ENCODE measurements around the gene FNBP1L. TPM values are rescaled to one million over a fixed set of nuclear protein-coding genes. Genes with fewer than 3 reads are reported as not detected.

FNBP1L gene
- total and polyA plus RNA-seq, 2 of the 8 experiments (the other 6 are each of a cell fraction or from before 2014, with no cell fraction given), result 48.9 to 95.9 TPM

DNA sequence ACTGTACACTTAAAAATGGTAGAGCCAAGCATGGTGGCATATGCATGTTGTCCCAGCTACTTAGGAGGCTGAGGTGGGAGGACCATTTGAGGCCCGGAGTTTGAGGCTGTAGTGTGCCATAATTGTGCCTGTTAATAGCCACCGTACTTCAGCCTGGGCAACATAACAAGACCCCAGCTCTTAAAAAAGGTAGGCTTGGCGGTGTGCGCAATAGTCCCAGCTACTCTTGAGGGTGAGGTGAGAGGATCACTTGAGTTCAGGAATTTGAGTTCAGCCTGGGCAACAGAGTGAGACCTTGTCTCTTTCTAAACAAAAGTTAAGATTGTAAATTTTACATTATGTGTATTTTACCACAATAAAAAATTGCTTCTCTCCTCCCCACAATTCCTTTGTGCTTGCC lies 19.7 kb downstream of the FNBP1L start:
- Histone ChIP-seq H2BK20ac (ENCODE audit: low read length) (no peak overlapping the region), H4K20me1 (replicated peaks in 1 of 2; ENCODE audit: control insufficient read depth in 1 of 2, insufficient read depth in 2 of 2, low read length in 2 of 2) (peaks cover 3 to 19% of the 10 kb centered on the region in 2 experiments), H3K23ac (ENCODE audit: insufficient read length) (no peak overlapping the region), H4K5ac (ENCODE audit: insufficient read length, low read depth, low read length) (no peak overlapping the region), H3K18ac (ENCODE audit: extremely low read depth, low read length) (no peak overlapping the region), H3K9ac (replicated peaks in 1 of 4; ENCODE audit: extremely low read depth in 1 of 4, low read depth in 3 of 4, low read length in 3 of 4) (no peak overlapping the region), H3K56ac (replicated peaks; ENCODE audit: insufficient read length, low read depth, low read length) (no peak overlapping the region), H3K4me3 (ENCODE audit: extremely low read depth in 1 of 4, insufficient read depth in 2 of 4, low read depth in 3 of 4, low read length in 4 of 4) (no peak overlapping the region), H2BK15ac (ENCODE audit: low read length) (no peak overlapping the region), H4K8ac (ENCODE audit: extremely low read depth, insufficient read depth, low read length) (no peak overlapping the region), H3K36me3 (ENCODE audit: control insufficient read depth in 2 of 4, insufficient read depth in 4 of 4, low read length in 3 of 4) (peaks cover 0 to 3% (median 0%) of the 10 kb centered on the region in 4 experiments; a peak in 1 of 8 replicates), H3K27me3 (replicated peaks in 1 of 4; ENCODE audit: control insufficient read depth in 3 of 4, extremely low read depth in 1 of 4, insufficient read depth in 3 of 4, low read length in 3 of 4) (peaks cover 0 to 1% (median 0%) of the 10 kb centered on the region in 4 experiments; a peak in 1 of 7 replicates), H3K4me2 (ENCODE audit: insufficient read depth in 1 of 2, low read depth in 2 of 2, low read length in 2 of 2) (no peak overlapping the region), H4K91ac (replicated peaks; ENCODE audit: insufficient read length, low read length) (no peak overlapping the region), H3K14ac (ENCODE audit: insufficient read length) (no peak overlapping the region), H3K4me1 (replicated peaks in 1 of 4; ENCODE audit: control insufficient read depth in 3 of 4, insufficient read depth in 4 of 4, low read length in 3 of 4) (peaks cover 0 to 5% (median 2%) of the 10 kb centered on the region in 4 experiments; a peak in 4 of 7 replicates), H3K79me1 (ENCODE audit: low read depth, low read length) (no peaks in the 10 kb centered on the region), H2AFZ (ENCODE audit: low read length) (no peak overlapping the region), H2BK12ac (ENCODE audit: low read depth, low read length) (no peak overlapping the region), H2BK120ac (replicated peaks; ENCODE audit: low read depth, low read length) (no peak overlapping the region), H3K9me3 (ENCODE audit: insufficient read depth in 2 of 2, low read depth in 1 of 2, low read length in 1 of 2) (no peaks in the 10 kb centered on the region), H3K4ac (replicated peaks; ENCODE audit: insufficient read length, low read depth, low read length) (no peak overlapping the region), H2BK5ac (ENCODE audit: low read depth, low read length) (no peak overlapping the region), H3K27ac (ENCODE audit: low read depth, low read length) (no peak overlapping the region), H2AK5ac (ENCODE audit: low read depth, low read length) (no peak overlapping the region), H3K23me2 (ENCODE audit: low read depth, low read length) (no peaks in the 10 kb centered on the region), H3K79me2 (ENCODE audit: control insufficient read depth in 1 of 2, insufficient read depth in 2 of 2, low read length in 2 of 2) (peaks cover 56 to 98% of the 10 kb centered on the region in 2 experiments)
- ChIA-PET POLR2A (ENCODE audit: partially characterized antibody) (no interaction called here), CTCF (ENCODE audit: partially characterized antibody) (no interaction called here)
- DNase-seq (ENCODE audit: low read depth in 1 of 2, low spot score in 2 of 2), result no peak
- WGBS, 2 experiments (ENCODE audit: extremely low coverage in 1 of 2, insufficient coverage in 1 of 2, insufficient read length in 1 of 2, insufficient replicate concordance in 2 of 2, low coverage in 1 of 2, low lambda C conversion rate in 2 of 2, missing lambda C conversion rate in 1 of 2), result 99% methylated on average over 4 of the region's 4 CpGs; no CpG with 5 or more reads in 1 of the 2 experiments
- no peak for FAIRE-seq
- no peak for TF ChIP-seq MAFK (IDR thresholded peaks at IDR 0.05; ENCODE audit: low read depth, low read length)
- TF ChIP-seq CEBPB (IDR thresholded peaks at IDR 0.05; ENCODE audit: low read depth, low read length), result no peak
- TF ChIP-seq EZH2 (IDR thresholded peaks at IDR 0.05; ENCODE audit: low read depth, low read length, severe bottlenecking), result no peak
- TF ChIP-seq CTBP2 (IDR thresholded peaks at IDR 0.05; ENCODE audit: borderline replicate concordance, insufficient read depth, insufficient read length, low read length), result no peak
- no peak for TF ChIP-seq GABPA (IDR thresholded peaks at IDR 0.05; ENCODE audit: borderline replicate concordance, insufficient read depth, low read length)
- TF ChIP-seq JUND (IDR thresholded peaks at IDR 0.05; ENCODE audit: low read length), result no peak
- TF ChIP-seq CHD2 (IDR thresholded peaks at IDR 0.05; ENCODE audit: low read length), result no peak
- TF ChIP-seq FOSL1 (IDR thresholded peaks at IDR 0.05; ENCODE audit: insufficient read depth, low read depth, low read length), result no peak
- TF ChIP-seq, protein P1, sequence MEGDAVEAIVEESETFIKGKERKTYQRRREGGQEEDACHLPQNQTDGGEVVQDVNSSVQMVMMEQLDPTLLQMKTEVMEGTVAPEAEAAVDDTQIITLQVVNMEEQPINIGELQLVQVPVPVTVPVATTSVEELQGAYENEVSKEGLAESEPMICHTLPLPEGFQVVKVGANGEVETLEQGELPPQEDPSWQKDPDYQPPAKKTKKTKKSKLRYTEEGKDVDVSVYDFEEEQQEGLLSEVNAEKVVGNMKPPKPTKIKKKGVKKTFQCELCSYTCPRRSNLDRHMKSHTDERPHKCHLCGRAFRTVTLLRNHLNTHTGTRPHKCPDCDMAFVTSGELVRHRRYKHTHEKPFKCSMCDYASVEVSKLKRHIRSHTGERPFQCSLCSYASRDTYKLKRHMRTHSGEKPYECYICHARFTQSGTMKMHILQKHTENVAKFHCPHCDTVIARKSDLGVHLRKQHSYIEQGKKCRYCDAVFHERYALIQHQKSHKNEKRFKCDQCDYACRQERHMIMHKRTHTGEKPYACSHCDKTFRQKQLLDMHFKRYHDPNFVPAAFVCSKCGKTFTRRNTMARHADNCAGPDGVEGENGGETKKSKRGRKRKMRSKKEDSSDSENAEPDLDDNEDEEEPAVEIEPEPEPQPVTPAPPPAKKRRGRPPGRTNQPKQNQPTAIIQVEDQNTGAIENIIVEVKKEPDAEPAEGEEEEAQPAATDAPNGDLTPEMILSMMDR (IDR thresholded peaks at IDR 0.05; ENCODE audit: control extremely low read depth in 1 of 3, insufficient read depth in 1 of 3, low read depth in 1 of 3, low read length in 3 of 3), result no peak
- TF ChIP-seq SUZ12 (IDR thresholded peaks at IDR 0.05; ENCODE audit: low read length), result no peak
- no peak for TF ChIP-seq TEAD4 (IDR thresholded peaks at IDR 0.05; ENCODE audit: low read depth, low read length)
- TF ChIP-seq HDAC6 (IDR thresholded peaks at IDR 0.05; ENCODE audit: low read depth, low read length), result no peak

All from H1 (cell line).